Activated CD4-positive, alpha-beta T cell treated with anti-CD3 and anti-CD28 coated beads, Interleukin-2, amount 50 U/mL, for 16 hours (primary cell): ENCODE data around the gene MRAP.

Experiments used
- DNase-seq: peaks from one replicate; pipeline ENCODE4 v3.0.0-alpha.2; 2020

The MRAP gene

GRCh38 chr21:32350981-32351380, 52.3 kb downstream of the MRAP start:
- no peak for DNase-seq

- DNase-seq: no peak
Observed at GRCh38 chr21:32351428-32351827, 52.8 kb downstream of the MRAP start.

- no peak for DNase-seq
Observed at GRCh38 chr21:32352526-32352925, 53.9 kb downstream of the MRAP start.

GRCh38 chr21:32353002-32353711, 54.5 kb downstream of the MRAP start:
- no peak for DNase-seq

GRCh38 chr21:32356874-32357395, 58.3 kb downstream of the MRAP start:
- no peak for DNase-seq

- no peak for DNase-seq
Observed at GRCh38 chr21:32359719-32360260, 61.1 kb downstream of the MRAP start.

- no peak for DNase-seq
Observed at GRCh38 chr21:32360401-32360975, 61.8 kb downstream of the MRAP start.
